NCI-H82 treated with DMSO at 0.1 percent for 48 hours (cell line): Measurements from ENCODE around the gene PLCG1.
A peak's percentile ranks its signal among the peaks of the same experiment; 100 is the strongest.
"Not testable (repeated sequence)": the region's sequence is repeated elsewhere in the genome, so short reads cannot be mapped to it uniquely, and the experiment has no call there.

Experiments used
- DNase-seq: peaks from one replicate; lab custom pipeline; 2025; ENCODE audit not compliant: unreplicated experiment; lab: John Stamatoyannopoulos, UW

The PLCG1 gene

GRCh38 chr20:41136680-41137613, at the start of gene PLCG1:
PLCG1 (plus strand) TSS chr20:41137543; CDS start chr20:41137642, 99 bp downstream.
- peak; percentile 60 for DNase-seq

- no peak for DNase-seq
These were observed 49.6 kb upstream of the PLCG1 start for GRCh38 chr20:41087777-41088176.

- no peak for DNase-seq
These were observed 47.8 kb upstream of the PLCG1 start for GRCh38 chr20:41089555-41089954.

- no peak for DNase-seq
These were observed 45.4 kb upstream of the PLCG1 start for GRCh38 chr20:41091927-41092326.

- DNase-seq, result no peak
These were observed 42.8 kb upstream of the PLCG1 start for GRCh38 chr20:41094353-41095055.

- peak; percentile 12 for DNase-seq
These were observed 42.0 kb upstream of the PLCG1 start for GRCh38 chr20:41095110-41095969.

GRCh38 chr20:41098703-41099250, 38.6 kb upstream of the PLCG1 start:
- no peak for DNase-seq

GRCh38 chr20:41100001-41100480, 37.3 kb upstream of the PLCG1 start:
- no peak for DNase-seq

GRCh38 chr20:41101660-41102059, 35.7 kb upstream of the PLCG1 start:
- no peak for DNase-seq

GRCh38 chr20:41108531-41108930, 28.8 kb upstream of the PLCG1 start:
- no peak for DNase-seq

GRCh38 chr20:41110012-41110411, 27.3 kb upstream of the PLCG1 start:
- no peak for DNase-seq

GRCh38 chr20:41110930-41111577, 26.3 kb upstream of the PLCG1 start:
- DNase-seq, result no peak

GRCh38 chr20:41111578-41111951, 25.8 kb upstream of the PLCG1 start:
- DNase-seq, result no peak

GRCh38 chr20:41116282-41116956, 20.9 kb upstream of the PLCG1 start:
- no peak for DNase-seq

- DNase-seq, result not testable (repeated sequence)
These were observed 19.2 kb upstream of the PLCG1 start for GRCh38 chr20:41118159-41118558.

- no peak for DNase-seq
These were observed 18.7 kb upstream of the PLCG1 start for GRCh38 chr20:41118632-41119031.

- no peak for DNase-seq
These were observed 17.5 kb upstream of the PLCG1 start for GRCh38 chr20:41119614-41120561.

GRCh38 chr20:41121399-41121798, 15.9 kb upstream of the PLCG1 start:
- DNase-seq, result no peak

GRCh38 chr20:41123631-41124030, 13.7 kb upstream of the PLCG1 start:
- no peak for DNase-seq
